Epithelial cell of proximal tubule (primary cell): ENCODE measurements around the gene NXPH3. TPM values are rescaled to one million over a fixed set of nuclear protein-coding genes. Genes with fewer than 3 reads are reported as not detected.

Experiments used
- DNase-seq: peaks from one replicate; pipeline ENCODE4 v3.0.0-alpha.2; 2011; ENCODE audit warnings: low read depth
- H3K4me3 ChIP-seq: 2 replicates; pipeline ENCODE4 v1.5.1; 2011; ENCODE audit warnings: low read depth, mild to moderate bottlenecking, low read length
- CTCF ChIP-seq: conservative IDR thresholded peaks from 2 replicates; pipeline ENCODE4 v1.5.1; 2012; ENCODE audit warnings: low read depth, mild to moderate bottlenecking, low read length
- total RNA-seq: library from RNA; depleted of rRNA; stranded (reverse); fragments of >200 nt; gene quantifications from 2 replicates; pipeline ENCODE4 v1.2.3, GENCODE V29; 2015

The NXPH3 gene
- total RNA-seq, 1 donor from 2014 or later = 0.69 TPM

- TF ChIP-seq CTCF = no peak
- H3K4me3 ChIP-seq = no peak overlapping the region
- DNase-seq = no peak
Measured at GRCh38 chr17:49555495-49556222, 20.0 kb upstream of the NXPH3 start.

GRCh38 chr17:49556223-49556943 is 19.3 kb upstream of the NXPH3 start:
- no peak overlapping the region for H3K4me3 ChIP-seq
- no peak for DNase-seq
- TF ChIP-seq CTCF = peak; percentile 97

GRCh38 chr17:49557312-49558024 is 18.2 kb upstream of the NXPH3 start:
- DNase-seq = no peak
- TF ChIP-seq CTCF = peak; percentile 82
- no peak overlapping the region for H3K4me3 ChIP-seq

DNA sequence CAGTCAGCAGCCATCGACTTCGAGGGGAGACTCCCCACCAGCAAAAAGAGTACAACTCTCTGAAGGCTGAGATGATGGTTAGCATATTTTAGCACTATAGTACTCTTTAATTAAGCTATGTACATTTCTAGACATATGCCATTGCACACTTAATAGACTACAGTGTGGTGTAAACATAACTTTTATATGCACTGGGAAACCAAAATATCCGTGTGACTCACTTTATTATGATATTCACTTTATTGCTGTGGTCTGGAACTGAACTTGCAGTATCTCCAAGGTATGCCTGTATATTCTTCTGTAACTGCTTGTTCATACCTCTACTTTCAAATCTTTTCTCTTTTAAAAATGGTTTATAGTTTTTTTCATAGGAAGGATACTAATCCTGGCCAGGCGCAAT is 11.0 kb upstream of the NXPH3 start:
- no peak for DNase-seq
- H3K4me3 ChIP-seq = no peak overlapping the region
- no peak for TF ChIP-seq CTCF

DNA sequence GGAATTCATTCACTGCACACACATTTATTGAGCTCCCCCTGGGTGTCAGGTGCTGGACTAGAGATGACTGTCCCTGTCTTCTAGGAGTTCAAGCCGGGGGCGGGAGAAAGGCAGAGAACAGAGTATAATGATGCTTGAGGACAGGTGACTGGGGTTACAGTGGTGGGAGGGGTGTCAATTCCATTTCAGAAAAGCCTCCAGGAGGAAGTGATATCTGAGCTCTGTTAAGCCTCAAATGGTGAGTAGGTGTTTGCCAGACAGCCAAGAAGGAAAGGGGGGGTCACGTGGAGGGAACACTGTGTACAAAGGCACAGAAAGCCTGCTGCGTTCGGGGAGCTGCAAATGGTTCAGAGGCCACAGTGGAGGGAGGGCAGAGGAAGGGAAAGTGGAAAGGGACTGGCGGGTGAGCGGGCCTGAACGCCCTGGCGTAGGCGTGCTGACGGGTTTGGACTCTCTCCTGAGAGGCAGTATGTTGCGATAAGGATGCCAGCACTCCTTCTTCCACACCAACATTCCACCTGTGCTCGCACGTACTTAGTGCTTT is 9.7 kb upstream of the NXPH3 start:
- no peak for TF ChIP-seq CTCF
- DNase-seq = no peak
- peak overlapping the region; percentile 20 for H3K4me3 ChIP-seq

- no peak for TF ChIP-seq CTCF
- no peak overlapping the region for H3K4me3 ChIP-seq
- no peak for DNase-seq
Measured at GRCh38 chr17:49566668-49567071, 9.0 kb upstream of the NXPH3 start.
